ENCODE measurements around the gene KRTAP5-4.
"Not testable (repeated sequence)": the region's sequence is repeated elsewhere in the genome, so short reads cannot be mapped to it uniquely, and the experiment has no call there.

Gene KRTAP5-4

DNA sequence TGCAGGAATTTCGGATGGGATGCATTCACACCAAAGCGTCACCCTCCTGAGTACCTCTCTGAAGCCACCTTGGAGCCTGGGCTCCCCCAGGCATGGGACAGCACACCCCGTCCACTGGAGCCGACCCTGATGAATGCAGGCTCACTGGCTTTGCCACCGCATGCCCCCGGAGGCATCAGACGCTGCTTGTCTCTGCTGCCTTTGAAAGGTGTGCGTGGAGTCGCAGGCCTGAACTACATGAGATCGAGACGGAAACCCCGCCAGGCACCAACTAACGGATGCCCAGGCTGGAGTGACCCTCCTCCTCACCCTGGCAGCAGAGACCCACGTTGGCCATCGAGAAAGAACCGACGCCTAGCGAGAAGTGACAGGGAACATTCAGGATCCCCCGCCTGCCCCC lies 30.1 kb upstream of the KRTAP5-4 start:
- TF ChIP-seq, protein P1, sequence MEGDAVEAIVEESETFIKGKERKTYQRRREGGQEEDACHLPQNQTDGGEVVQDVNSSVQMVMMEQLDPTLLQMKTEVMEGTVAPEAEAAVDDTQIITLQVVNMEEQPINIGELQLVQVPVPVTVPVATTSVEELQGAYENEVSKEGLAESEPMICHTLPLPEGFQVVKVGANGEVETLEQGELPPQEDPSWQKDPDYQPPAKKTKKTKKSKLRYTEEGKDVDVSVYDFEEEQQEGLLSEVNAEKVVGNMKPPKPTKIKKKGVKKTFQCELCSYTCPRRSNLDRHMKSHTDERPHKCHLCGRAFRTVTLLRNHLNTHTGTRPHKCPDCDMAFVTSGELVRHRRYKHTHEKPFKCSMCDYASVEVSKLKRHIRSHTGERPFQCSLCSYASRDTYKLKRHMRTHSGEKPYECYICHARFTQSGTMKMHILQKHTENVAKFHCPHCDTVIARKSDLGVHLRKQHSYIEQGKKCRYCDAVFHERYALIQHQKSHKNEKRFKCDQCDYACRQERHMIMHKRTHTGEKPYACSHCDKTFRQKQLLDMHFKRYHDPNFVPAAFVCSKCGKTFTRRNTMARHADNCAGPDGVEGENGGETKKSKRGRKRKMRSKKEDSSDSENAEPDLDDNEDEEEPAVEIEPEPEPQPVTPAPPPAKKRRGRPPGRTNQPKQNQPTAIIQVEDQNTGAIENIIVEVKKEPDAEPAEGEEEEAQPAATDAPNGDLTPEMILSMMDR (IDR thresholded peaks at IDR 0.05; ENCODE audit: insufficient read depth, missing control alignments) = no peak
- FAIRE-seq (no peak), DNase-seq (ENCODE audit: insufficient read length, low spot score) (no peak)

DNA sequence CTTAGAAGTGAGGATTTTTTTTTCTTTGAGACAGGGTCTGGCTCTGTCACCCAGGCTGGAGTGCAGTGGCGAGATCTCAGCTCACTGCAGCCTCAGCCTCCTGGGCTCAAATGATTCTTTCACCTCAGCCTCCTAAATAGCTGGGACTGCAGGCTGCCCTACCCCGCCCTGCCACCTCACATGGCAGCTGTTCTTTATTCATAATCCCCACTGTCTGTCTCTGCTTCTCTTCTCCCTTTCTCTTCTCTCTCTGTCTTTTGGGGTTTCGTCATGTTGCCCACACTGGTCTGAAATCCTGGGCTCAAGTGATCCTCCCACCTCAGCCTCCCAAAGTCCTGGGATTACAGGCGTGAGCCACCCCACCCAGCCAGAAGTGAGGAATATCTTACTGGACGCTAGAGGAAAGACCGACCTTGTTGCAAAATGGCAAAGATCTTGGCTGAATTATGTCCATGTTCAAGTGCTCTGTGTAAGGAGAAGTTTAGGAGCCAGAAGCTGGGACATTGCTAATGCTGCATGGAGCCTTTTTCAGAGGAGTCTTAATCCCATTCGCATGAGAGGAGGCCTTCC lies 29.6 kb upstream of the KRTAP5-4 start:
- DNase-seq (ENCODE audit: insufficient read length, low spot score) (no peak), FAIRE-seq (no peak)
- TF ChIP-seq, protein P1 (IDR thresholded peaks at IDR 0.05; ENCODE audit: insufficient read depth, missing control alignments) = no peak

DNA sequence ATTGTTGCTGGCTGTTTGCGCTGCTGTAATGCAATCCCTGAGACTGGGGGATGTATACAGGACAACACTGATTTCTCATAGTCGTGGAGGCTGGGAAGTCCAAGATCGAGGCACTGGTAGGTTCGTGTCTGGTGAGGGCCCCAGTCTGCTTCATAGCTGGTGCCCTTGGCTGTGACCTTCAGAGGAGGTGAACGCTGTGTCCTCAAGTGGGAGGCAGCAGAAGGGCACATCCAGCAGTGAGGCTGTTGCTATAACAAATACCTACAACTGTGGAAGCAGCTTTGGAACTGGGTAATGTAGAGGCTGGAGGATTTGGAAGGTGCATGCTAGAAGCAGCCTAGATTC lies 29.0 kb upstream of the KRTAP5-4 start:
- DNase-seq (ENCODE audit: insufficient read length, low spot score) (no peak), FAIRE-seq (no peak)
- TF ChIP-seq, protein P1 (IDR thresholded peaks at IDR 0.05; ENCODE audit: insufficient read depth, missing control alignments) = no peak

DNA sequence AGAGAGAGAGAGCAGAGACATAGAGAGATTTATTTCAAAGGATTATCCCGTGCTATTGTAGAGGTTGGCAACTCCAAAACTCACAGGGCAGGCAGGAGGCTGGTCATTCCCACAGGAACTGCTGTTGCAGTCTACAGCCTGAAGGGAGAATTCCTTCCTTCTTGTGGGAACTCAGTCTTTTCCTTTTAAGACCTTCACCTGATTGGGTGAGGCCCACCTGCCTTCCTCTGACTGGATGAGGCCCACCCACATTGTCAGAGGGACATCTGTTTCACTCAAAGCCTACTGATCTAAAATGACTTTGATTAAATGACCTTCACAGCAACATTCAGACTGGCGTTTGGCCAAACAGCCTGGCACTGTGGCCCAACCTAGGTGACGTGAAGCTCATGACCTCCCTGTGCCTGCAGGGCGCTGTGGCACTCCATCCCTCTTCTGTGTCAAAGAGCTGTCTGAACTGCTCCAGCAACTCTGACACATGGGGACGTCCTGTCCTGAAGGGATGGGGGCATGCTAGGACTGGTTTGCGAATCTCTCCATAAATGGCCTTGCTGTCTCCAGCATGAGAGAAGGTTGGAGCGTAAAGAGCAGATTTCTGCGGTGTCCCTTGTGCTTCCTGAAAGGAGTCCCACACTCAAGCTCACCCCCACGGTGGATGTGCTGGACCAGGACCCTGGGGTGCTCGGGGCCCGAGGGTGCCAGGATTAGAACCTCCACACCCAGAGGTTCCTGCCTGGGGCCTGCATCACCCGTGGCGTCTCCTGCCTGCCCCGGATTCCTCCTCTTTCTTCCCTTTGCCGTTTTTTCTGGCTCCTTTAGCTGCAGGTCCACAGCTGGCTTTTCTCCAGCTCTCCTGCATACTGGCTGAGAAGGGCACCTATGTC lies 28.3 kb upstream of the KRTAP5-4 start:
- no peak for DNase-seq (ENCODE audit: insufficient read length, low spot score)
- TF ChIP-seq, protein P1 (IDR thresholded peaks at IDR 0.05; ENCODE audit: insufficient read depth, missing control alignments) = no peak

DNA sequence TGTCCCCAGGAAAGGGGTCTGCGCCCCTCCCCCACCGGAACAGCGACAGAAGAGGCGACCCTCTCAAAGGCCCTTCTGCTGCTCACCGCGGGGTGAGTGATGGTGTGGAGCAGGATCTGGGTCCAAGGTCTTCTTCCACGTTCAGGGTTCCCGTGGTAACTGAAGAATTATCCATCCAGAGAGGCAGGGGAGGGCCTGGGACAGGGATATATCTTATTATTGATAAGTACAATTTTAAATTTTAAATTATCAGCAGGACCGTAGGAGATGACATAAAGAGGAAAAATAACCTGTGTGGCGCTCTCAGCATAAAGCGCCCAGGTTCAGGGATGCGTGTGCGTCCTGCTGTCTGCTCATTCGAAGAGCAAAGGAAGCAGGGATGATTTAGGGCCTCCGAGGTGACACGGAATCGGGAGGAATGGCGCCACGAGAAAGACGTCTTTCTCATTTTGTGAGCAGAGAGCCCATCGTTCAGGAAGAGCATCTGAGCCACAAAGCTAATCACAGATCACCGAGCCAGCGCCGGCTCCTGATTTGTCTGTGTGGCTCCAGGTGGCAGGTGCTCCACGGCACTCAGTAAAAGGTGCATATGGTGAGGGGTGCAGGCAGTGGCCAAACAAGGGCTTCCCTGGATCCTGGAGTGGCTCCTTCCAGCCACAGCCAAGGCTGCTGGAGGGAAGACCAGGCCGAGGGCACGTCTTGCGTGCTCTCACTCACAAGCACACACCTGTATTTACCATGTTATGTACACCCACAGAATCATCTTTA lies 26.9 kb upstream of the KRTAP5-4 start:
- no peak for FAIRE-seq
- no peak for DNase-seq (ENCODE audit: insufficient read length, low spot score)

More for the DNA sequence above, 28.3 kb upstream of the KRTAP5-4 start:
- FAIRE-seq = no peak

DNA sequence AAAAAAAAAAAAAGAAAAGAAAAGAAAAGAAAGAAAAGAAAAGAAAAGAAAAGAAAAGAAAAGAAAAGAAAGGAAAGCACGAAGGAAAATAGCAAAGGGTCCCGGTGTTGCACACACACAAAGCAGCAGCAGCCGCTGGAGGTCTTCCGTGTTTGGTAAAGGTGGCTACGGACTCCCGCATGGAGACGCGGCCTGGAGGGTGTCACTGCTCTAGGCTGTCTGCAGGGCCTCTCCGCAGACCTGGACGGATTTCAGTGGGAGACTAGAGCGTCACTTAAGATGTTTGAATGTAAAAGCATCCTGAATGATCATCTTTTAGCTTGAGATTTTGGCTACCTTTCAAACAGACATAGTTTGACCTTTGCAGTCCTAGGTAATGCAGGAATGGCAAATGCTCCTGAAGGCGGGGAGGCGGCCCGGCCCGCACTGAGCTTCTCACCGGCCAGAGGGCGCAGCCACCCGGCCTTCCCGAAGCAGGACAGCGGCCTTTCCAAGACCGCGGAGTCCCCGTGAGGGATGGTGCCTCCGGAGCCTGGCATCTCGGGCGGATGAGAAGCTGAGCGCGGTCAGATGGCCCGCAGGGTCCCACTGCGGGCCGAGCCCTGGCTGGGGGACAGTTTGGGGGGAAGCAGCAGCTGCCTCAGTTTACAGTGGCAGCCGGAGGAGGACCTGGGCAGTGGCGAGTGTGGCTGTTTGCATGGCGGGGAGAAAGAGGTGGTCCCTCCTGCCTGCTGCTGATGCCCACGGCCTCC lies 26.1 kb upstream of the KRTAP5-4 start:
- no peak for DNase-seq (ENCODE audit: insufficient read length, low spot score)
- no peak for FAIRE-seq
- TF ChIP-seq, protein P1 (IDR thresholded peaks at IDR 0.05; ENCODE audit: insufficient read depth, missing control alignments) = no peak

More for the DNA sequence above, 26.9 kb upstream of the KRTAP5-4 start:
- TF ChIP-seq, protein P1 (IDR thresholded peaks at IDR 0.05; ENCODE audit: insufficient read depth, missing control alignments) = no peak

DNA sequence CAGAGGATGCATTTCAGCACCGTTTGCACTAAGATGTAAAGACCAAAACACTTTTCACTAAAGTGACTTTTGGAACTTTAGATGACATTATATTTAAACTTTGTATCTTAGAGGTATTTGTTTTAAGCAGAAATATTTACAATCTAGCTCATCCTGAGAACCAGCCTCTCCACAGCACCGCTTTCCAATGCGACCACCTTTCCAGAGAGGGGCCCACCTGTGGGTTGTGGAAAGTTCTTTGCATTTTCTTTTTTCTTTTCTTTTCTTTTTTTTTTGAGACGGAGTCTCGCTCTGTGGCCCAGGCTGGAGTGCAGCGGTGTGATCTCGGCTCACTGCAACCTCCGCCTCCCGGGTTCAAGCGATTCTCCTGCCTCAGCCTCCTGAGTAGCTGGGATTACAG lies 24.6 kb upstream of the KRTAP5-4 start:
- not testable (repeated sequence) for FAIRE-seq; DNase-seq (ENCODE audit: insufficient read length, low spot score)
